ENCODE measurements around the gene M1AP.
A peak's percentile ranks its signal among the peaks of the same experiment; 100 is the strongest.
"Not testable (repeated sequence)": the region's sequence is repeated elsewhere in the genome, so short reads cannot be mapped to it uniquely, and the experiment has no call there.

The M1AP gene

DNA sequence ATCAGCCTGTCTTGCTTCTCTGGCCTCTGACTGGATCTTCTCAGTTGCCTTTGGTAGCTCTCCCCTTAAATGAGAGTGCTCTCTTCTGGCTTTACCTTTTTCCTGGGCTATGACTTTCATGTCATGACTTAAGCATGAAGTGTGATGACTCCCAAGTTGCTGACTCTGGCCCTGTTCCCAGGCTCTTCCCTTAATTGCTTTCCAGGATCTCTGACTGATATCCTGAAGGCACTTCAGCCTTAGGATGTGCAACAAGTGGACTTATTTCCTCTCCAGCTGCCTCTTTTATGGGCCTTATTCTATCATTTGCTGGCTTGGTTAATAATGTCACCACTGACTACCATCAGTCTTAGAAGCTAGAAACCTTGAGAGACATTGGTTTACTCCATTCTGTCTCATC, 23.3 kb upstream of the M1AP start:
- no peak overlapping the region for H3K27ac Mint-ChIP-seq
- no peaks in the 10 kb centered on the region for H3K4me1 Mint-ChIP-seq
- no peak for ATAC-seq
- H3K36me3 Mint-ChIP-seq, result peaks cover 56% of the 10 kb centered on the region
- H3K27me3 Mint-ChIP-seq, result no peaks in the 10 kb centered on the region
- no peaks in the 10 kb centered on the region for H3K9me3 Mint-ChIP-seq
- H3K4me3 Mint-ChIP-seq, result no peak overlapping the region

DNA sequence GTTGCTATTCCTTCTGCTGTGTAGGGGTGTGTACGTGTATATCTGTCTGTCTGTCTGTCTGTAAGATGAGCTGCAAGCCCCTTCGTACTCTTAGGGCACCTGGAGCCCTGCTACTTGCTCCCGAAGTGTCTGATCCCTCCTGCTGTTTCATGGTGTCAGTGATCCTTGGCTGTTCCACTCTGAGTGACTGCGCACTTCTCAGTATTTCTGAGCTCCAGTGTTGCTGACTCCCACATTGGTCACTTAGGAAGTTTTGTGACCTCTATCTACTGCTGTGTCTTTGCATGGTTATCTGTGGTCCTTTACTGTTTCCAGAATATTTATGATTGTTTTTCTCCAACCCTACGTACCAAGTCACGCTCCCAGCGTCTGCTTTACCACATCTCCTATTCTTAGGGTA, 22.1 kb upstream of the M1AP start:
- ATAC-seq, result no peak
- Mint-ChIP-seq H3K4me3 (no peak overlapping the region), H3K4me1 (no peaks in the 10 kb centered on the region), H3K27me3 (no peaks in the 10 kb centered on the region), H3K9me3 (no peaks in the 10 kb centered on the region), H3K27ac (no peak overlapping the region), H3K36me3 (peaks cover 47% of the 10 kb centered on the region)

DNA sequence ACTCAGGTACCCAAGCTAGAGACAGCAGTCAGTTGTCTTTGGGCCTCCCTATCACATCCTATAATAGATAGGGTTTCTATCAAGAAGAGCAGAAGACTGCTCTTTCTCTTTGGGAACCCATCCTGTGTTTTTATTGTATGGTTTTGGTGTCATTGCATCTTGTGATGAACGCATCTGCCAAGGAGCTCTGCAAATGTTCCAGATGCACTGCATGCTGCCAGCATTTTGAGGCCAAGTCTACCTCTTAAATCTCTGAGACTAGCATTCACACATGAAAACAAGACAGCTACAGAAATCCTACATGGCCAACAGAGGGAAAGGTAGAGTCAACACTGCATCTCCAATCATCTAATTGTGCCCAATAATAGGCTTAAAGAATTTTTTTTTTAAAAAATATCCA, 20.0 kb upstream of the M1AP start:
- H3K27ac Mint-ChIP-seq, result no peak overlapping the region
- H3K27me3 Mint-ChIP-seq, result no peaks in the 10 kb centered on the region
- H3K9me3 Mint-ChIP-seq, result no peaks in the 10 kb centered on the region
- ATAC-seq, result no peak
- peaks cover 26% of the 10 kb centered on the region for H3K36me3 Mint-ChIP-seq
- H3K4me1 Mint-ChIP-seq, result no peaks in the 10 kb centered on the region
- no peak overlapping the region for H3K4me3 Mint-ChIP-seq

DNA sequence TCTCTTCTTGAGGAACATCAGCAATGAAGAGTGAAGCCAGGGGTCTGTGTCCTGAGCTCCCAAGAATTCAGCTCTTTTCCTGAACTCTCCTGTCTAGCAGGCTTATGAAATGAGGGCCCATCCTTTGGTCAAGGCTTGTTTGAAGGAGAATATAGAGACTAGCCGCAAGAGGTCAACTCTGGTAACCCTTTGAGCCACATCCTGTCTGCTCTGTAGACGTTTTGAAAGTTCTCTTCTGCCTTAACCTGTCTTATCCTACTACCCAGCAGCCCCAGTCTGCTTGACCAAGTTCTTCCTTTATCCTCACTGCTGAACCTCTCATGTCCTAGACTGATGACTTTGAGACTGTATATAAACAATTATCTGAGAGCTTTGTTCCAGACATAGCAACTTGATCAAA, 11.3 kb upstream of the M1AP start:
- peaks cover 14% of the 10 kb centered on the region for H3K4me1 Mint-ChIP-seq
- H3K27me3 Mint-ChIP-seq, result no peaks in the 10 kb centered on the region

DNA sequence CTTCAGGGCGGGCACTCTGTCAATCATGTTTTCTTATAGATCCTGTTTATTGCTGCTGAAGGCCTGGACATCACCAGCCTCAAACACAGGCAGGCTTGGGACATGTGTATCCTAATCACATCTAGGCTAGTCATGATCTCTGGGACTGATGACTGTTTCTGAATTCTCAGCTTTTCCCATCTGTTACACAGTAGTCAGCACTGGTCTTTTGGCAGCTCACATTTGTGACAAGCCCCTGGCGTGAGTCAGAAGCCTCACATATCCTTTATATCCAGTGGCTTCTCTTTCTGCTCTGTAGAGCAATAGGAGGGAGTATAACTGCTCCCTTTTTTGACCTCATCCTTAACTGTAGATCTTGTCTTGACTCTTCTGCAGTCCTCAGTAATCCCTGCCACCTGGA, 10.4 kb upstream of the M1AP start:
- Mint-ChIP-seq H3K27ac (no peak overlapping the region), H3K4me1 (peaks cover 14% of the 10 kb centered on the region), H3K27me3 (no peaks in the 10 kb centered on the region), H3K4me3 (no peak overlapping the region), H3K36me3 (peaks cover 11% of the 10 kb centered on the region), H3K9me3 (no peaks in the 10 kb centered on the region)
- ATAC-seq, result no peak

More for the DNA sequence above, 11.3 kb upstream of the M1AP start:
- peaks cover 11% of the 10 kb centered on the region for H3K36me3 Mint-ChIP-seq
- H3K27ac Mint-ChIP-seq, result no peak overlapping the region
- no peaks in the 10 kb centered on the region for H3K9me3 Mint-ChIP-seq
- H3K4me3 Mint-ChIP-seq, result no peak overlapping the region
- no peak for ATAC-seq

DNA sequence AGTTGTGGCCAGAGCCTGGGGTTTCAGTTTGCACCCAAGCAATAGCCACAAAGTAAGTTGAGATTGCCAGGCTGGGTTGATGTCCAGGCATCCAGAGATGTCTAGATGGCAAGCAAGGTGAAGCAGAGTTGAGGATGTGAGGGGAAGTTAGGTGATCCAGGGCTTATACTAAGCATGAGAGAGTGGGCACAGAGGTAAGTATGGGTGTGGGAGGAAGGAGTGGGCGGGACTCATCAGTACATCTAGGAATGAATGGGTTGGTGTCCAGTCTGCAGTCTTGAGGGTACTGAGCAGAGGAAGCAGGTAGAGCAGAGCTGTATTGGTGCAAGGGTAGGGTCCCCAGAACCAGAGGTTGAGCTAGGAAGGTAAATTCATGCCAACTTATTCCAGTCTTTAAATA, 7.4 kb upstream of the M1AP start:
- ATAC-seq, result no peak
- Mint-ChIP-seq H3K4me1 (peaks cover 14% of the 10 kb centered on the region), H3K9me3 (no peaks in the 10 kb centered on the region), H3K27ac (no peak overlapping the region), H3K4me3 (no peak overlapping the region), H3K36me3 (peaks cover 6% of the 10 kb centered on the region), H3K27me3 (no peaks in the 10 kb centered on the region)

DNA sequence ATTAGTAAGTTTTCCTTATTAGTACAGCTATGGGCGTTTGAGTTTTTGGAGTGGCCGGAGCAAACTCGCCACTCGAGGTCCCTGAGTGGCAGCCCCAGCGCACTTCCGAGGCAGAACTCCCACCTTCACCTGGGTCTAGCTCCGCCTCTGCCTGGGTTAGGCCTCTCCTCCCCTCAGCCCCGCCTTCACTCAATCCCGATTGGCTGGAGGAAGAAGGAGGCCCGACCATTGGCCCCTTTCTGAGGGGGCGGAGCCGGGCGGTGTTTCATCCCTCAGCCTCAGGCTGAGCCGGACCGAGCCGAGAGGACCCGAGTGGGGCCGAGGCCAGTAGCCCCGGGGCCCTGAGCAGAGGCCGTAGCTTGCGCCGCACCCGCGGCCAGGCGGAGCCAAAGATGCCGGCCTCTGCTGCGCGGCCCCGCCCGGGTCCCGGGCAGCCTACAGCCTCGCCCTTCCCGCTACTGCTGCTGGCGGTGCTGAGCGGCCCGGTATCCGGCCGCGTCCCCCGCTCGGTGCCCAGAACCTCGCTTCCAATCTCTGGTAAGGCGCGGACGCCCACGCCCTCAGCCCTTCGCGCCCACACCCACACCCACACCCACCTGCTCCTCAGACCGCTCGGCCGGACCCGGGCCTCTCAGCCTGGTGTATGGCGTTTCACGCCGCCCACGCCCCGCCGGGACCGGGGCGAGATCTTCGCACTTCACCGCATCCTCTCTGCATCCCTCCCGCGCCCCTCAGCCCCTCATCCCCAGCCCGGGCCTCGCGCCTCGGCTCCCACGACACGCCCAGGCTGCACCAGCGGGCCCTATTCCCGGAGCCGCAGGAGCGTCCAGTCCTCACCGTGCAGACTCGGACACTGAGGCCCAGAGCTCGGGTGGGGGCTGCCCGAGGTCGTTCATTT, 6.1 kb upstream of the M1AP start, which contains the start of gene SEMA4F:
TSS of gene SEMA4F (plus strand) at position 263 of the 898 bp plus-strand sequence. CDS start at position 393, 130 bp downstream.
- H3K9me3 Mint-ChIP-seq, result no peaks in the 10 kb centered on the region
- H3K36me3 Mint-ChIP-seq, result peaks cover 6% of the 10 kb centered on the region
- H3K27ac Mint-ChIP-seq, result peak within 1 kb of the TSS; percentile 61
- H3K4me1 Mint-ChIP-seq, result peaks cover 14% of the 10 kb centered on the region
- peak within 1 kb of the TSS; percentile 77 for H3K4me3 Mint-ChIP-seq
- H3K27me3 Mint-ChIP-seq, result peaks cover 4% of the 10 kb centered on the region
- peak; percentile 100 for ATAC-seq

DNA sequence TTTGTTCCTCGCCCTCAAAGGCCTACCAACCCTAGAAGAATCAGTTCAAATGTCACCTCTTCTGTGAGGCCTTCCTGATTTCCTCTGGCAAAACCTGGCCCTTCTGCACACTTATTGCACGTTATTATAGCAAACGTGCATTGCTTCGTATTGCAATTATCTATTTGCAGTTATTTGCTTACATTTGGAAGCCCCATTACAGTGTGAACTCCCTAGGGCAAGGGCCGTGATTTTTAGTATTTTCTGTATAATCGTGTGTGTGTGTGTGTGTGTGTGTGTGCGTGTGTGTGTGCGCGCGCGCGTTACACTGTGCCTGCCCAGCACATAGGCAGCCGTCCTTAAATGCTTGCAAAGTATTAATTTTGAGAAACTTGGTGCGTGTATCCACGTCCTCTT, 5.5 kb upstream of the M1AP start:
- peaks cover 10% of the 10 kb centered on the region for H3K27me3 Mint-ChIP-seq
- H3K9me3 Mint-ChIP-seq, result no peaks in the 10 kb centered on the region
- peak overlapping the region; percentile 61 for H3K27ac Mint-ChIP-seq
- ATAC-seq, result peak; percentile 58
- peaks cover 14% of the 10 kb centered on the region for H3K4me1 Mint-ChIP-seq
- peaks cover 6% of the 10 kb centered on the region for H3K36me3 Mint-ChIP-seq
- H3K4me3 Mint-ChIP-seq, result peak overlapping the region; percentile 77

DNA sequence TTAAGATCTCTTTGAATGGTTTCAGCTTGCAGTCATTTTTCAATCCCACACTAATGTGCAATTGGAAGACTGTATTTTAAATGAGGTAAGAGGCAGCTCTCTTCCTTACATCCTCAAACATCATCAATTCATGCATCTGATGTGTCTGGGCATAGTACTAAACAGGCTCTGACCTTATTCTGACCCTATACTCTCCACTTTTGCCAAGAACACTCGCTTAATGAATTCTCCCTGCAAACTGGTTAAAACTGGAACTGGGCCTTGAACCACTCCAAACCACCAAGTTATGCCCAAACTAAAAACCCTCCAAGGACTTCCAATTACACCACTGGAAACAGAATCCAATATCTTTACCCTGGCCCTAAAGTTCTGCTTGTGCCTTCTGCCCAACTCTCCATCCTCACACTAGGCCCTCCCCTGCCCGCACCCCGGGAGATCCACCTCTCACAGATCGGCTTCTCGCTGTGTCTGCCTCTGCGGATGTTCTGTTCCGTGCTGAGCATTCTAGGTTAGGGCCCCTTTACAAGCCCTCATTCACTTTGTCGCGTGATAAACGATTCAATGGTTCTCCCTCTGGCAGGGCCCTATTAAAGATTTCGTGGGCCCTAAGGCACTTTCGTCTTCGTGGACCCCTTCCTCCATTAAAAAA, 1.2 kb downstream of the M1AP start:
- Mint-ChIP-seq H3K27me3 (peaks cover 32% of the 10 kb centered on the region), H3K4me1 (no peaks in the 10 kb centered on the region), H3K4me3 (no peak overlapping the region), H3K27ac (no peak overlapping the region), H3K36me3 (no peaks in the 10 kb centered on the region), H3K9me3 (no peaks in the 10 kb centered on the region)
- no peak for ATAC-seq

DNA sequence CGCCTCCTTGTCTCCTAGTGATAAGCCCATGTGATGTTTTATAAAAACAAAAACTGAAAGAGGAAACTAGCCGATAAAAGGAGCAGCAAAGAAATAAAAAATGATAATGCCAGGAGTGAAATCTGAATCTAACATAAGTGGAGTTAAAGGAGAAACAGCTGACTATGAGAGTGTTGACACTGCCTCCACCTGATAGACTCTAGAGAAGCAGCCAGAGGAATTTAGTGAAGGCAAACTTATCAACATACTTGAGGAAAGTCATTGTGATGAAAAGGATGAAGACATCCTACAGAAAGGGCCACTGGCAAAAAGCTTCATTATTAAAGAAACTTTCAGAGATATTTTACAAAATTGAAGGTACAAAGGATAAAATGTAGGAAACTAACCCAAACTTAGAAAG, 1.9 kb downstream of the M1AP start:
- Mint-ChIP-seq H3K4me3 (no peak overlapping the region), H3K36me3 (no peaks in the 10 kb centered on the region), H3K27ac (peak overlapping the region; percentile 32), H3K9me3 (no peaks in the 10 kb centered on the region), H3K4me1 (no peaks in the 10 kb centered on the region), H3K27me3 (peaks cover 36% of the 10 kb centered on the region)
- ATAC-seq, result no peak

DNA sequence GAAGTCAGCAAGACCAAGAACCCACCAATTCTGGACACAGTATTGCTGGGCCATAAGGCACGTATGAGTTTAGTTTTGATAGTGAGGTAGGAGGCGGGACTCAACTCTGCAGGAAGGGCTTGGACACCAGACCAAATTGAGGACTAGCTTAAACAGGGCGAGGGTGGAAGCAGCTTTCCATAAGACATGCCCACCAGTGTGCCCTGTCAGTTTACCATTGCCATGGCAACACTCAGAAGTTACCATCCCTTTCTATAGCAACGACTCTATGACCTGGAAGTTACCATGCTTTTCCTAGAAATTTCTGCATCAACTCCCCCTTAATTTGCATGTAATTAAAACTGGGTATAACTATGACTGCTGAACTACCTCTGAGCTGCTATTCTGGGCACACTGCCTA, 2.8 kb downstream of the M1AP start:
- no peak overlapping the region for H3K4me3 Mint-ChIP-seq
- H3K9me3 Mint-ChIP-seq, result no peaks in the 10 kb centered on the region
- no peaks in the 10 kb centered on the region for H3K4me1 Mint-ChIP-seq
- no peaks in the 10 kb centered on the region for H3K36me3 Mint-ChIP-seq
- H3K27me3 Mint-ChIP-seq, result peaks cover 45% of the 10 kb centered on the region
- no peak overlapping the region for H3K27ac Mint-ChIP-seq
- ATAC-seq, result no peak

DNA sequence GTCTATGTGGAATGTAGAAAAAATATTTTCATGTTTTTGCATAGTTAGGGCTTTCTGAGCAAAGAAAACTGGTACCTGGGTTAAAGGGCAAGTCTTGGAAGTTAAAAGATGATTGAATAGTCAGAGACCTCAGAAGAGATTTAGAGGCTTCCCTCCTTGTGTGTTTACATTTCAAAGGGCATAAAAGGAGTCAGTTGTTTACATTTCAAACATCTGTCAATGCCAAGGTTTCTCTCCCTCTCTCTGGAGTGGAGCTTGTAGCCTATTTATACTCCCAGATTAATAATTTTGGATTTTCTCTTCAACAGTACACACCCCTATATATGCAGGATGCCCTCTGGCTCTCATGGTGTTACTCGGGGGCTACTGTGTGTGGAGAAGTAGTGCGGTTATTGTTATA, 8.6 kb downstream of the M1AP start:
- ATAC-seq, result no peak
- no peak overlapping the region for H3K27ac Mint-ChIP-seq
- H3K9me3 Mint-ChIP-seq, result no peaks in the 10 kb centered on the region
- no peak overlapping the region for H3K4me3 Mint-ChIP-seq
- peaks cover 40% of the 10 kb centered on the region for H3K27me3 Mint-ChIP-seq
- no peaks in the 10 kb centered on the region for H3K36me3 Mint-ChIP-seq
- H3K4me1 Mint-ChIP-seq, result no peaks in the 10 kb centered on the region

DNA sequence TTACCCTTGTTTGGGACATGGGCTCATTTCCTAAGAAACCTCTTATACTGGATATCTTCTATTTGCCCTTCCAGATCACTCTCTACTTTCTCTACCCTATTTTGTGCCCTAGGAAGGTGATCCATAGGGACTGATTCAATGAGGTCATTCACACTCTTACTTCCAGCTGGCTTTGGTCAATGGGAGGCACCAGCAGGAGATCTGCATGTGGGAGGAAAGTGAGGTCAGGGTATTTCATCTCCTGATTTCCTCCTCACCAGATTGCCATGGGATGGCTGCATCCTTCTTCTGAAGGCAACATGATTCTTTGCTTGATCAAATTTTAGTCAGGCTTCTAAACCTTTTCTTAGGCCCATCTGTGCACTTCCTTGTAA, 15.2 kb downstream of the M1AP start:
- H3K4me3 Mint-ChIP-seq, result no peak overlapping the region
- H3K4me1 Mint-ChIP-seq, result no peaks in the 10 kb centered on the region
- H3K27ac Mint-ChIP-seq, result no peak overlapping the region
- H3K27me3 Mint-ChIP-seq, result peaks cover 11% of the 10 kb centered on the region
- peaks cover 2% of the 10 kb centered on the region for H3K9me3 Mint-ChIP-seq
- ATAC-seq, result no peak
- no peaks in the 10 kb centered on the region for H3K36me3 Mint-ChIP-seq

DNA sequence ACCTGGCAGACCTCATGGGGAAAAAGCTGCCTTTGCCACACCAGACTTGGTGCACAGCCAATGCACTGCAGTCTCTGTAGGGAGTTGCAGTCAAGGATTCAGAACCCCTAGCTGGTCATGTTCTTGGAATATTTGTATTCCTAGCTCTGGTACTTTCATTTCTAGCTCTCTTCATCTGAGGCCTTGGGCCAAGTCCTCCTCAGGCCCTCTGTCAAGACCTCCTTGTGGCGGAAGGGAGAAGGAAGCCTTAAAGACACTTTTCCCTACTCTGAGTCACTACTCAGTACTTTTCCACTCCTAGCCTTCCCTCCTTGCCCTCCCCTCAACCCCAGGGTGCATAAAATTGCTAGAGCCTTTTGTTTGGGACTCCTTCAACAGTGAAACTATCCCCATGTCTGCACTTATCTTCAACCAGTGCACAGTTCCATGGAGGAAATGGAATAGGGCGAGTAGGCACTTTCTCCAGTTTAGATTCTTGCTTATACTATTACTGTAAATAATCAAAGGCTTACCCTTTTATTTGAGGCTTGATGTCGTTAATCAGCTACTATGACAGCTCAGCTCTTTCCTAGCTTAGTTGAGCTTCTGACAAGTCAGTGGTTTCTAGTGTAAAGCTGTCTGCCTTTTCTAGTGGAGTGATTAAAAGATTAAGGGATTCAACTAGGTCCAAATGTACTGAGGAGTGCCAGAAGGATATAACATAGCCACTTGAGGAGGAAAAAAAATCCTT, 15.8 kb downstream of the M1AP start:
- no peaks in the 10 kb centered on the region for H3K4me1 Mint-ChIP-seq
- H3K36me3 Mint-ChIP-seq, result no peaks in the 10 kb centered on the region
- H3K4me3 Mint-ChIP-seq, result no peak overlapping the region
- no peak overlapping the region for H3K27ac Mint-ChIP-seq
- H3K27me3 Mint-ChIP-seq, result peaks cover 11% of the 10 kb centered on the region
- peaks cover 2% of the 10 kb centered on the region for H3K9me3 Mint-ChIP-seq
- no peak for ATAC-seq

DNA sequence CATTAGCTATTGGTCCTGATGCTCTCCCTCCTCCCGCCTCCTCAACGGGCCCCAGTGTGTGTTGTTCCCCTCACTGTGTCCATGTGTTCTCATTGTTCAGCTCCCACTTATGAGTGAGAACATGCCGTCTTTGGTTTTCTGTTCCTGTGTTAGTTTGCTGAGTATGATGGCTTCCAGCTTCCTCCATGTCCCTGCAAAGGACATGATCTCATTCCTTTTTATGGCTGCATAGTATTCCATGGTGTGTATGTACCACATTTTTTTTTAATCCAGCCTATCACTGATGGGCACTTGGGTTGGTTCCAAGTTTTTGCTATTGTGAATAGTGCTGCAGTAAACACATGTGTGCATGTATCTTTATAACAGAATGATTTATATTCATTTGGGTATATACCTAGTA, 17.7 kb downstream of the M1AP start:
- H3K27ac Mint-ChIP-seq, H3K4me3 Mint-ChIP-seq, ATAC-seq, H3K27me3 Mint-ChIP-seq, H3K9me3 Mint-ChIP-seq, H3K4me1 Mint-ChIP-seq, H3K36me3 Mint-ChIP-seq: not testable (repeated sequence)

Measured in stimulated activated memory B cell treated with anti-CD40 and anti-IgM and Interleukin-4, amounts not matched to agents 10 μg/mL and 1 μg/mL and 100 μg/mL, for 72 hours (primary cell).